Measurements from ENCODE around the gene ZNF445.
"Not testable (repeated sequence)": the region's sequence is repeated elsewhere in the genome, so short reads cannot be mapped to it uniquely, and the experiment has no call there.

ZNF445 gene

DNA sequence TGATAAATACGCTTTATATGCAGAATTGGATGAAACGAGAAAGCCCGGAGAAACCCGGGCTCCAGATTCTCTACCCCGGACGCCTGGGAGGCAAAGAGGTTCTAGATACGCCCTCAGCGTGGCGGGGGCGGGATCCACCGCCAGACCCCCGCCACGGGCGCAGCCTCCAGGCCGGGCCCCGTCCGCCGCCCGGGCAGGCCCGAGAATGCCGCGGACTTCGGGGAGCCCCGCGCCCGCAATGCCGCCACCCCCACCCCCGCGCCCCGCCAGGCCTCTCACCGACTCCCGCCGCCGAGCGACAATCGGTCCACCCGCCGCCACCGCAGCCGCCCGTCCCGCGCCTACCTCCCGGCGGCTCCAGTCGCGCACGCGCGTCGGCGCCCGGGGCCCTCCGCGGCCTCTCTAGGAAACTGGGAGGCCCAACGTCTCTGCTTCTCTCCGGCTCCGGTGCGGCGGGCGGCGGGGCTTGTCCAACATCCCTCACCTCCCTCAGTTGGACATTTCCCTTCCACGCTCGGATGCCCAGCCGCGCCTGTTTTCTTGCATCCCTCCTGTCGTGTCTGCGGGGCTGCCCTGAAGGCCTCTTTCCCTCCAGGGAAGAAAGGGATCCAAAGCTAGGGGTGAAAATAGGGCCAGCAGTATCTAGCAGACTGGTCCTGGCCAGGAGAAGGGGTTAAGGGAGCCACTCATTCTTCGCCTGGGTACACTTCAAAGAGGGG lies at the start of gene ZNF445:
Gene ZNF445, minus strand, starts transcription at position 359 of the 719 bp plus-strand sequence. CDS start 22,121 bp downstream, outside the sequence.
- DNase-seq (ENCODE audit: low spot score) = peak; percentile 84

DNA sequence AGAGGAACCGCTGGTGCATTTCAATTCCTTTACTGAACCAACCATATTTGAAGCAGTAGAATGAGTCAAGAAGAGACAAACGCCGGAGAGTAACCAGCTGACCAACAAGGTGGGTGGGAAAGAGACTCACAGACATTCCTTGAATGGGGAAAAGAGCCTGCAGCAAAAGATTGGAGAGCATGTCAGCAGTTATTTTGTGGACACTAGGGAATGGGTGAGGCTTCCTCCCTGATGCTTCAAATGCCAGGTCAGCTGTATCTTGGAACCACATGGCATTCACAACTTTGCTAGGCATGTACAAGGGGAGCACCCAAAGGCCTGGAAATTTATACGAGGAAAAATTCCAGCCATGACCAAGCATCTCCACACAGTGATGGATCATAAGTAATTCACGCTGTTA lies 47.6 kb upstream of the ZNF445 start:
- DNase-seq (ENCODE audit: low spot score) = no peak

DNA sequence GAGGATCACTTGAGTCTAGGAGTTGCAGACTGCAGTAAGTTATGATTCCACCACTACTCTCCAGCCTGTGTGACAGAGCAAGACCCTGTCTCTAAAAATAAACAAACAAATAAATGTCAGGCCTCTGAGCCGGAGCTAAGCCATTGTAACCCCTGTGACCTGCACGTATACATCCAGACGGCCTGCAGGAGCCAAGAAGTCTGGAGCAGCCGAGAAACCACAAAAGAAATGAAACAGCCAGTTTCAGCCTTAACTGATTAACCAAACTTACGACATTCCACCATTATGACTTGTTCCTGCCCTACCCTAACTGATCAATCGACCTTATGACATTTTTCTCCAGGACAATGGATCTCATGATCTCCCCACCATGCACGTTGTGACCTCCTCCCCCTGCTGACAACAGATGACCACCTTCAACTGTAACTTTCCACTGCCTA lies 45.0 kb upstream of the ZNF445 start:
- DNase-seq (ENCODE audit: low spot score) = no peak

DNA sequence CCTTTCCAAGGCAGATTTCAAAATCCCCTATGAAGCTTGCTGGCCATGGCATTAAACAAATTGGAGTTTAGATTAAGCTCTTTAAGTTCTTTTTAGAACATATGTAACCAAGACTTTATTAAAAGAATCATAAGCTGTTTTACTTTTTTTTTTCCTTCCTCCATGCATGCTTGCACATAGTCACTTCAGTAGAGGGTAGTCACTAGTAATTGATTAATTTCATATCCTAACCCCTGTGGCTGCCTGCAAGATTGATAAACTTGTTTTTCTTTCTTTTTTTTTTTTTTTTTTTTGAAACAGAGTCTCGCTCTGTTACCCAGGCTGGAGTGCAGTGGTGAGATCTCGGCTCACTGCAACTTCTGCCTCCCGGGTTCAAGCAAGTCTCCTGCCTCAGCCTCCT lies 44.3 kb upstream of the ZNF445 start:
- no peak for DNase-seq (ENCODE audit: low spot score)

DNA sequence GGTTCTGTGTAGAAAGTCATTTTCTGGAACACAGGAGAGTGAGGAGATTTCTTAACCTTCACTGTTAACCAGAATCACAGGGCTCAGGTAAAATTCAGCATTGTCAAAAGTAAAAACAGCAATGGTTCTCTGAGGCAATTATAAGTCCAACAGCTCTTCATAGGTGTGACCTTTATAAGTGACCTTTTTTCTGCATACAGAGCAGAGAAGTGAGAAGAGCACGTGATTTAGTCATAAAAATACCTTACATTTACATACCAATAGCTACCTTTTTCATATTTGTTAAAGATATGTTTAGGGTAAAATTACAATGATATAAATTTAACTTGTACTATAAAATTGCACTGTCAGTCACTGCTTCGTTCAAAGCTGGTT lies 41.3 kb upstream of the ZNF445 start:
- DNase-seq (ENCODE audit: low spot score) = no peak

DNA sequence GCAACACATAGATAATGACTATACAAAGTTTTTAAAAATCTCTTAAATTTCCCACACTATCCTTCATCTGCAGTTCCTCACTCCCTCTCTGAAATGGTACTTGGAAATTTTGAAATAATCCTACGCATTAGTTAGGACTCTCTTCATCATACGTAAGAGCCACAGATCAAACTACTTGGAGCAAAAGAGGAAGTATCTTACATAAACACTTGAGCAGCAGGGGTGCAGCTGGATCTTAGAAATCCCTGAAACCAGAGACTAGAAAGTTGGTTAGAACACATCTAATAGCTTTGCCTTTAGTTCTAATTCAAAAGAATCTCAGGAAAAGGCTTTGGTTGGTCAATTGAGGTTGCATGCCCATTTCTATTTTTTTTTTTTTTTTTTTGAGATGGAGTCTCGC lies 38.8 kb upstream of the ZNF445 start:
- no peak for DNase-seq (ENCODE audit: low spot score)

DNA sequence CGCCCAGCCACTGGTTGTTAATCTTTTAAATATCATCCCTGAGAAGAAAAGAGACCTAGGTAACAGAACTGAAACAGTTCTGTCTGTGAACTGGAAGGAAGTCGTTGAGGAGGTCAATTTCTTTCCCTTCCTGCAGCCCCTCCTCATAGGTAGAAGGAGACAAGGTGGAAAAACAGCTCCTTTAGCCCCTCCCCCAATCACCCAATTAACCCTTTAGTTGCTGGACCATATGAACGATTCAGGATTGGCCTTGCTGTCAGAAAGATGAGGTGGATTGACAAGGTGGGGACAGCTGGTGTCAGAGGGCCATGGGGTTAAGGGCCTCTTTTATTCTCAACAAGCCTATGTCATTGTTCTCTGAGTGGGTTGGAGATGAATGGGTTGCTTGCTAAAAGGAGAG lies 36.0 kb upstream of the ZNF445 start:
- no peak for DNase-seq (ENCODE audit: low spot score)

DNA sequence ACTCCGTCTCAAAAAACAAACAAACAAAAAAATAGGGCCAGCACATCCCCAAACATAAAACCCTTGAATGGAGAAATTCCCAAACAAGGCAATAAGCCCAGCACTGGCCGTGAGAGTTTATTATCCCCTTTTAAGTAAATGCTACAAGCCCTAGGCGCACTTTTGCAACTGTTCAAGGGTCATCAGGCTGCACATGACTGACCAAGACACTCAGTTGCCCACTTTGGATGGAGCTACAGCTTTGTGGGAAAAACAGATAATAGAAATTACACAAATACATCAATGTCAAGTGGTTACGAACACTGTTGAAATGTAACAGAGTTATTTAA lies 33.7 kb upstream of the ZNF445 start:
- no peak for DNase-seq (ENCODE audit: low spot score)

DNA sequence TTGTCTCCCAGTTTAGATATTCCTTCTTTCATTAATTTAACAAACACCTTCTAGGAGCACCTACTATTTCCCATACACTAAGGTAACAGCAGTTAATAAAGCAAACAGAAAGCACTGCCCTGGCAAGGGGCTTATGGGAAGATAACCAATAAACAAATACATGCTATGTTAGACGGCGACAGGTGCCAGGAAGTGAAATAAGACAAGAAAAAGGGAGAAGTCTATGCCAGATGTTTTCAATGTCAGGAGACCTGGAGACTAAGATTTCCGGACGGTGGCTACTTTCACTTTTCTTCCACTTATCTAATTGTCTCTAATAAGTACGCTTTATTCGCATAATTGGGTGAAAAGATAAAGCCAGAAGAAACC lies 32.5 kb upstream of the ZNF445 start:
- DNase-seq (ENCODE audit: low spot score) = peak; percentile 43

DNA sequence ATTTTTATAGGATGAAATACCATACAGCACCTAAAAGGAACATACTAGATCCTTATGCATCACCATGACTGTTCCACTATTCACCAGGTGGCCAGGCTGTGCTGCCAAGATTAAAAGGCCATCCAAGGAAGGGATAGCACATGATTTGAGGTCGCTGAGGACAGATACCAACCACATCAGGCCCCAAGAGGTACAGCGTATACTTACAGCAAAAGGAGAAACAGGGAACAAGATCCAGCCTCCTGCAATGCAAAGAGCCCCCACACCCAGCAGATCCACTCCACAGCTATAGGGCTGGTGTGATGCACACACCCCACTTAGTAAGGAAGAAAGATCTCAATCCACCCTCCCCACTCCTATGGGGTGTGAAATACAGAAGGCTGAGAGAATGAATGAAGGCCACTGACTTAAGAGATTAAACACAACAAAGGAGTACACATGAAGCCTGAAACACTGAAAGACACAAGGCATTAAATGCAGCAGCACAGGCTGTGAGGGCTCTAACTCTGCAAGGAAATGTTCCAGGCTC lies 32.0 kb upstream of the ZNF445 start:
- DNase-seq (ENCODE audit: low spot score) = peak; percentile 80

DNA sequence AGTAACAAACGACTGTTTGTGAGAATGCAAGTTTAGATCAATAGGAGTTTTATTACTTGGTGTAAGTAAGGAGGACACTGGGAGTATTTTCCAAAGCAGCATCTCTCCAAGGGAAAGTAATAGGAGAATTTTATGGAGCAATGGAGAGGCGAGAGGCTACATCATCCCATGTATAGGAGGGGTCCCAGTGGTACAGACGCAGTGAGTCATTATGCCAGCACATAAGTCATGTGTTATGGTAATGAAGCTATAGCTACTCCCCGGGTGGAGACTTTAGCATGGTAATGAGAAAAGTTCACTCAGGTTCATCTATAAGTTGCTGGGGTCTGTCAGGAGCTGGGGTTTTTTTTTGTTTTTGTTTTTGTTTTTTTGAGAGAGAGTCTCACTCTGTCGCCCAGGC lies 29.5 kb upstream of the ZNF445 start:
- DNase-seq (ENCODE audit: low spot score) = peak; percentile 45

DNA sequence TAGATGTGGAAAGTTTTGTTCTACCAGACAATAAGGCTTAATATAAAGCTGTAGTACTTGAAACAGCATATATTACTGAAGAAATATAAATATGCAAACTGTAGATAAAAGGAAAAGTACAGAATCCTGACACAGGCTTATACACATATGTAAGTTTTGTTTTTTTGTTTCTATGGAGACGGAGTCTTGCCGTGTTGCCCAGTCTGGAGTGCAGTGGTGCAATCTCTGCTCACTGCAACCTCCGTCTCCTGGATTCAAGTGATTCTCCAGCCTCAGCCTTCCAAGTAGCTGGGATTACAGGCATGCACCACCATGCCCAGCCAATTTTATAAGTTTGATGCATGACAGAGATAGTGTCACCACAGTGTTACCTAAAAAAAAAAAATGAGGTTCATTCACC lies 29.1 kb upstream of the ZNF445 start:
- DNase-seq (ENCODE audit: low spot score) = no peak

DNA sequence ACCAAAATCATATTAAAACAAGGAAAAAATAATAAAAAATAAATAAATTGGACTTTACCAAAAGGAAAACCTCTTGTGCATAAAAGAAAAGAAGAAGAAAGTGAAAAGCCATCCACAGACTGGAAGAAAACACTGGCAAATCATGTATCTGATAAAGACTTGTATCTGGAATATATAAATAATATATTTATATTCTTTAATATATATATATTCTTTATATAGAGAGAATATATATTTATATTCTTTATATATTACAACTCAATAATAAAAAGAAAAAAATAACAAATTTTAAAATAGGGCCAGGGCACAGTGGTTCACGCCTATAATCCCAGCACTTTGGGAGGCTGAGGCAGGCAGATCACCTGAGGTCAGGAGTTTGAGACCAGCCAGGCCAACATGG lies 27.1 kb upstream of the ZNF445 start:
- no peak for DNase-seq (ENCODE audit: low spot score)

DNA sequence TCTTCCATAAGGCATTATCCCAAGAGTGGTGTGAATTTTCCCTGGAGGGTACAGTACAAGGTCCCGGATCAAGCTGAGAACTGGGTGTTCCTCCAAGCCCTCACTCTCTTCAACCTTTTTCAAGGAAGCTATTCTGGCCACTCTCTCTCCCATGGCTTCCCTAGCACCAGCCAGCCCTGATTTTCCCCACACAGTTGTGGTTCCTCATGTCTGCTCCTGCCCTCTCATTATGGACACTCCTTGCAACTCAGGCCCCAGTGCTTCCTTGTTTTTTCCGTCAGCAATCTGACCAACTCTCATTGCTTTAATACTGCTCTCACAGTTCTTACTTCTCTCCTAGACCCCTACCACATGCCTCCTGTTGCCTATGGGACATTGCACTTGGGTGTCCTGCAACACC lies 25.7 kb upstream of the ZNF445 start:
- DNase-seq (ENCODE audit: low spot score) = not testable (repeated sequence)

DNA sequence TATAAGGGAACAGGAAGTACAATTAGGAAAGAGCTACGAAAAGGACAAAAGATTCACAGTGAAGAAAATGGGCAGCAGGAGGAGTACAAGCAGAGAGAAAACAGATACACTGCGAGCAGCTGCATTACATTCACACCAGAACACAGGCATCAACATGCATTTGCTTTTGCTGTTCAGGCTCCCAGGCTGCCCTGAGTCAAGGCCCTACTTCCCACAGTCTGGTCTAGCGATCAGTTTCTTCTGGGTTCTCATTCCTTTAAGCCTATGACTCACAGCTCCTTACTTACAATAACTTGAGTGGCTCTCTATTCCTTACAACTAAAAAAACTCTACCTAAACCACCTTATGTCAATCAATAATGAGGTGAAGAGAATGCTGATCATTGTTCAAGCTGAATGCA lies 24.5 kb upstream of the ZNF445 start:
- DNase-seq (ENCODE audit: low spot score) = no peak

DNA sequence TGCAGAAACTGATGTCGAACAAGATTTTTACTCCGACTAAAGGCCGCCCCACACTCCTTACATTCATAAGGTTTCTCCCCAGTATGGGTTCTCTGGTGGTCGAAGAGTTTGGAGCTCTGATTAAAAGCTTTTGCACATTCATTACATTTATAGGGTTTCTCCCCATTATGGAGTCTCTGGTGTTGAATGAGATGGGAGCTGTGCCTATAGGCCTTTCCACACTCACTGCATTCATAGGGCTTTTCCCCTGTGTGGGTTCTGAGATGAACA lies 22.4 kb upstream of the ZNF445 start:
- not testable (repeated sequence) for DNase-seq (ENCODE audit: low spot score)

DNA sequence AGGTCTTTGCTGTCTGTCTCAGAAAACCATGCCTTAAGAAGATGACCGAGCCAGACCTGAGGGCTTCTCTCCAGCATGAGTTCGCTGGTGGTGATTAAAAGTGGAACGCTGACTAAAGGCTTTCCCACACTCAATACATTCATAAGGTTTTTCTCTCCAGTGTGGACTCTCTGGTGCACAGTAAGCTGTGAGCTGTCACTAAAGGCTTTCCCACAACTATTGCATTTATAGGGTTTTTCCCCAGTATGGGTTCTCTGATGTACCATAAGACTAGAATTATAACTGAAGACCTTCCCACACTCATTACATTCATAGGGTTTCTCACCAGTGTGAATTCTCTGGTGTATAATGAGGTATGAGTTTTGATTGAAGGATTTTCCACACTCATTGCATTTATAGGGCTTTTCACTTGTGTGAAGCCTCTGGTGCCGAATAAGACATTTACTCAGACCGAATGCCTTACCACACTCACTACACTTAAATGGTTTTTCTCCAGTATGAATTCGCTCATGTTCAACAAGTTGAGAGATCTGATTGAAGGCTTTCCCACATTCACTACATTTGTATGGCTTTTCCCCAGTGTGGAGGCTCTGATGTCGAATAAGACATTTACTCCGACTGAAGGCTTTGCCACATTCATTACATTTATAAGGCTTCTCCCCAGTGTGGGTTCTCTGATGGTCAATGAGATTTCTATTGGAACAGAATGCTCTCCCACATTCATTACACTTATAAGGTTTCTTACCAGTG lies 21.9 kb upstream of the ZNF445 start:
- DNase-seq (ENCODE audit: low spot score) = no peak

DNA sequence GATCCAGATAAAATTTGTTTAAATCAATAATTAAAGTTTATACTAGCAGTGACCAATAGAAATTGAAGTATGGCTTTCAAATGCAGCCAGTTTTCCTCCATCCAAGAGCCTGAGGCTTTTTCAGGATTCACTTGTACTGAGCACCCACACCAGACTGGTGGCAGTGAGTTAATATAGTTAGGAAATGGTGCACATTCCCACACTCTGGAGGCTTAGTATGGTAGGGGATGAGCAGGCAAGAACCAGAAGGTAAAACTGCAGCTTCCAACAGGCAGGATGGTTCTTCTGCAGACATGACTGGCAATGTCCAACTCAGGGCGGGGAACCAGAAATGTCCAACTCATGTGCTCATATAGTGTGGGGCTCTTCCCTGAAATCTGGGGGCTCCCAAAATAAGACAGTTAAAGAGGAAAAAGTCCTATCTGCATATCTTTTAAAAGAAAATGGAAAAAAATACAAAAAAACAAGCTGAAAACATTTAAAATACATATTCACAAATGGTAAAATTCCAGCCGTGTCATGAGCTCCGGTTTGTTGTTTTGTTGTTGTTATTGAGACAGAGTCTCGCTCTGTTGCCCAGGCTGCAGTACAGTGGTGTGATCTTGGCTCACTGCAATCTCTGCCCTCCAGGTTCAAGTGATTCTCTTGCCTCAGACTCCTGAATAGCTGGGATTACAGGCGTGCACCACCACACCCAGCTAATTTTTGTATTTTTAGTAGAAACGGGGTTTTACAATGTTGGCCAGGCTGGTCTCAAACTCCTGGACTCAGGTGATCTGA lies 18.4 kb upstream of the ZNF445 start:
- no peak for DNase-seq (ENCODE audit: low spot score)

DNA sequence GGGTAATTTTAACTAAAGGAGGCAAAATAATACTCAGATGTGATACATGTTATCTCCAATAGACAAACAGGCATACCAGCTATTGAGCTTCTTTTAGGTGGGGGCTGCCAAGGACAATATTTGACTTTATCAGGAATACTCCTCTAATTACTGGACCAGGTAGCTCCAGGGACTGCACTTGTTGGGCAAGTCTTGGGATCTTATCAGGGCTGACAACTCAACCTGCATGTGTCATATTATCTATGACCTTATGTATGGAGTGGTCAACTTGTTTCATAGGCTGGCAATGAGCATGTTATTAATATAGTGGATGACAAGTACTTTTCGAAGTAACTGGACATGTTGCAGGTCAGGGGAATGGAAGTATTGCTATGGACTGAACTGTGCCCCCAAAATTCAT lies 15.0 kb upstream of the ZNF445 start:
- no peak for DNase-seq (ENCODE audit: low spot score)

DNA sequence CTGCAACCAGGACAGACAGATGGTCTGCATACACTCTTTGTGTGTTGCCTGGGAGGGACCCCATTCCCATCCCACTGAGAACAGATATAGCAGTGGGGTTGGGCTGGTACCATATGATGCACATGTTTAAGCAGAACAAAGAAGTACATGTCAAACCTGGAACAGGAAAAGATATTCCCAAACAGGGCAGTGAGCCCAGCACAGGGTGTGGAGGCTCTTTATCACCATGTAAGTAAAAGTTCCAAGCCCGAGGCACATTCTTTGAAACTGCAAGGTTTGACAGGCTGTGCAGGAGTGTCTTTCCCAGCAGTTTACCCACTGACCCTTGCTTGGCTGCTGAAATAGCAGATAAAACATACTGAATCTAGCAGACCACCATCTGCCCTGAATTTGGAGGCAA lies 5.3 kb upstream of the ZNF445 start:
- no peak for DNase-seq (ENCODE audit: low spot score)

DNA sequence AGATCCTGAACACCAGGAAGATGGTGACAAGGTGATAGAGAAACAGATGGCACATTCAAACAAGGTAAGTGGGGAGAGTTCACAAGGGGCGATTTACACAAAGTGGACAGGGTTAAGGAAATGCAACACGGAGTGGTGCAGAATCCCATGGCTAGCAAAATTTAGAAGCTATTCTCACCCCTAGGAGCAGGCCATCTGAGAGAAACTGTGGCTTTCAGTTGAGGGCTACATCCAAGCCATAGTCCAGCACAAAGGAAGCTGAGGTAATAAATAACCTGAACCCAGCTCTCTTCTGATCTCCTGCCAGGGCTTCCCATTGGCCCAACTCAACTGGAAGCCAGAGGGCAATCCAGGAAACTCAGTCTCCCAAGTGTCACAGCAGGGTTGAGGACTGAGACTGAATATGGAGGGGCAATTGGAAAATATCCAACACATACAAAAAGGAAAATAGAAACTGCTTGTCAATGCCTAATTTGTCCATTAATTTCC lies 1.2 kb upstream of the ZNF445 start:
- DNase-seq (ENCODE audit: low spot score) = no peak

DNA sequence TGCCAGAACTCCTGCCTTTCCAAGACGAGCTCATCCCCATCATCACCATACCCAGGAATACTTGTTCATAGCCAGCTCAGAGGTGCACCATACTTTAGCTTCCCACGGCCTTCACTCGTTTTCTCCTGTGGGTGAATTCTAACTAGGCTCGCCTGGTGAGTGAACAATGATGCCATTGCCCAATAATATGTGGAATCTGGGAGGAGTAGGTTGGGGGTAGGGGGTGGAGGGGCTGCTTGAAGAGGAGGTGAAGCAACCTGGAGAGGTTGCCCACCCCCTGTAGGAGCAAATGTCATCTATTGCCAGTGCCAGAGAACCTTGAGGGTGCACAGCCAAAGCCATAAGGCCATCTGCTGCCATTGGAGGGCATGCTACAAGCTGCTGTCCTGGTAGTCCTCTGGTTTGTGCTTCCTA lies 592 bp upstream of the ZNF445 start:
- no peak for DNase-seq (ENCODE audit: low spot score)

DNA sequence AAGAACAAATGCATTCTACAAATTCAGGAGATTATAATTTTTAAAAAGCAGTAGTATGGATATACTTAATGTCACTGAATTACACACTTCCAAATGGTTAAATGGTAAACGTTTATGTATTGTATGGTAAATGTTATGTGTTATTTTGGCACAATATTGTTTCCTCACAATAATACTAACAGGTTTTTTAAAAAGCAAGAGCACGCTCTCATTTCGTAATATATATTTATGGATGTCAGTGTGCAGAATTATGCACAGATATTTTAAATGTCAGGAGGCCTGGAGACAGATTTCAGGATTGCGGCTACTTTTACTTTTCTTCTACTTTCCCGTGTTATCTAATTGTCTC lies 533 bp downstream of the ZNF445 start:
- DNase-seq (ENCODE audit: low spot score) = no peak
